Endodermal cell (in vitro differentiated cells): Measurements from ENCODE around the gene PTEN. TPM values are rescaled to one million over a fixed set of nuclear protein-coding genes. Genes with fewer than 3 reads are reported as not detected.

Source experiments
- DNase-seq: peaks from one replicate; pipeline ENCODE4 v3.0.0-alpha.2; 2017
- H3K27ac ChIP-seq: 2 replicates; pipeline ENCODE4 v1.5.1; 2013; ENCODE audit warnings: mild to moderate bottlenecking, low read depth, low read length, moderate library complexity
- H3K27me3 ChIP-seq: 2 replicates; pipeline ENCODE4 v1.6.1; 2013; ENCODE audit warnings: mild to moderate bottlenecking, low read length, moderate library complexity; ENCODE audit not compliant: insufficient read depth, control insufficient read depth, poor library complexity, severe bottlenecking
- H3K36me3 ChIP-seq: 2 replicates; pipeline ENCODE4 v1.7.0; 2013; ENCODE audit warnings: mild to moderate bottlenecking, low read length, moderate library complexity; ENCODE audit not compliant: control insufficient read depth, insufficient read depth
- H3K4me1 ChIP-seq: one replicate; pipeline ENCODE4 v1.7.0; 2013; ENCODE audit warnings: low read length; ENCODE audit not compliant: control insufficient read depth, insufficient read depth
- H3K4me3 ChIP-seq: 2 replicates; pipeline ENCODE4 v1.5.1; 2013; ENCODE audit warnings: mild to moderate bottlenecking, low read length, moderate library complexity
- H3K9ac ChIP-seq: 2 replicates; pipeline ENCODE4 v1.6.1; 2013; ENCODE audit warnings: mild to moderate bottlenecking, low read length, moderate library complexity; ENCODE audit not compliant: poor library complexity, severe bottlenecking; ENCODE audit errors: extremely low read depth
- H3K9me3 ChIP-seq: 2 replicates; pipeline ENCODE4 v1.6.1; 2013; ENCODE audit warnings: mild to moderate bottlenecking, low read length, moderate library complexity; ENCODE audit not compliant: control insufficient read depth
- H3K27ac Mint-ChIP-seq: 2 replicates; pipeline ENCODE4 v1.8.0; 2020; ENCODE audit warnings: mixed read lengths
- H3K27me3 Mint-ChIP-seq: 2 replicates; pipeline ENCODE4 v1.8.0; 2021; ENCODE audit warnings: mild to moderate bottlenecking, mixed read lengths; ENCODE audit not compliant: insufficient read depth
- H3K36me3 Mint-ChIP-seq: 2 replicates; pipeline ENCODE4 v1.8.0; 2020; ENCODE audit warnings: low read depth, mixed read lengths
- H3K4me1 Mint-ChIP-seq: 2 replicates; pipeline ENCODE4 v1.8.0; 2020; ENCODE audit warnings: mixed read lengths
- H3K4me3 Mint-ChIP-seq: 2 replicates; pipeline ENCODE4 v1.8.0; 2020; ENCODE audit warnings: mild to moderate bottlenecking, moderate library complexity, mixed read lengths
- H3K9me3 Mint-ChIP-seq: 2 replicates; pipeline ENCODE4 v1.8.0; 2020; ENCODE audit warnings: mild to moderate bottlenecking, mixed read lengths
- CTCF ChIP-seq: fragments of 200-600 bp; sonication (generic); conservative IDR thresholded peaks from 2 replicates; pipeline ENCODE4 v1.5.0; 2021; ENCODE audit warnings: antibody characterized with exemption, mild to moderate bottlenecking
- WGBS, 2 experiments: methylation state at CpG; one replicate each; pipeline versions ENCODE4 v1.1.5 to v1.1.7; 2013; ENCODE audit warnings: missing lambda C conversion rate in 2 of 2, mixed read lengths in 1 of 2; ENCODE audit not compliant: insufficient coverage in 1 of 2, insufficient read length in 1 of 2; 5-methylcytosine and 5-hydroxymethylcytosine counted together
- total RNA-seq, 2 donors: library from RNA; stranded (reverse); fragmentation: NEBNext Ultra II Directional in 1 of 2; extraction: Animal tissue kit (Norgen Biotek cat#: 25700) in 1 of 2; gene quantifications; 2 replicates in 1 of 2; 3 replicates in 1 of 2; pipeline ENCODE4 v1.2.1, GENCODE V29; 2021

The PTEN gene
- total RNA-seq, 2 donors from 2014 or later, result 41.7 to 45.0 TPM

DNA sequence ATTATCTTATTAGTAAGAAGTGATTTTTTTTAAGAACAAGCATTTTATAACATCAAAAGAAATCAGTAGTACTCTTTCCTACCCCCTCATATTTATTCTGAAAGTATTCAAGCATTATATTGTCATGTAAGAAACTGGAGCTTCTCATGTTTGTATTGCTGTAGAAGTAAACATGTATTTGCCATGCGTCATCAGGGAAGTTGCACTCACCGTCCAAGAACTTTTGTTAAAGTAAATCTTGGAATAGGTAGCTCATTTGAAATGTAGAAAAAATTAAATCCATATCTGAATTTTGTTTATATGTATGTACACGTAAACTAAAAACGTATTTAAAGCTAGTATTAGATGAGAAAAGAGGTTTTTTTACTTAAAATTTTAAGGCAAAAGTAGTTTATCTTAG is 96.8 kb downstream of the PTEN start:
- Histone ChIP-seq H3K4me1 (no peaks in the 10 kb centered on the region), H3K9me3 (no peaks in the 10 kb centered on the region), H3K27me3 (no peaks in the 10 kb centered on the region), H3K9ac (no peak overlapping the region), H3K36me3 (peaks cover 62% of the 10 kb centered on the region), H3K27ac (no peak overlapping the region), H3K4me3 (no peak overlapping the region)
- Mint-ChIP-seq H3K27ac (no peak overlapping the region), H3K4me3 (no peak overlapping the region), H3K27me3 (no peaks in the 10 kb centered on the region), H3K9me3 (no peaks in the 10 kb centered on the region), H3K36me3 (peaks cover 43% of the 10 kb centered on the region), H3K4me1 (no peaks in the 10 kb centered on the region)
- 95 to 96% methylated on average over 3 to 4 of the region's 4 CpGs for WGBS, 2 experiments
- TF ChIP-seq CTCF, result no peak
- DNase-seq, result no peak

DNA sequence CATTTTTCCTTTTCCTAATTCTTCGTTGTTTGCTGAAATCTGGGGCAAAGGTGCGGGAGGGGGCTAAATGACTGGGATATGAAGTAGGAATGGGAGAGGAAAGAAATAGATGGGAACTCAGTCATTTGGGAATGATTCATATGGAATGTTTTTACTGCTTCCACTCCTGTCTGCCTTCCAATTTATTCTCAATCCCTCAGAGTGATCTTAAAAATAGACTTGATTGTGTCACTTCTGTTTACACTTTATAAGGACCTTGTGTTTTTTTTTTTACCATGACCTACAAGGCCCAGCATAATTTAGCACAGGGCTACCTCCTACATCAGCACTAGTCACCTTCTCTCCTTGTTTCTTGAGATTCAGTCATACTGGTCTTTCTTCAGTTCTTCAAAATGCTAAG is 97.9 kb downstream of the PTEN start:
- H3K27me3 Mint-ChIP-seq, result no peaks in the 10 kb centered on the region
- no peak overlapping the region for H3K4me3 Mint-ChIP-seq
- Histone ChIP-seq H3K27ac (no peak overlapping the region), H3K4me3 (no peak overlapping the region), H3K9ac (no peak overlapping the region), H3K4me1 (no peaks in the 10 kb centered on the region), H3K27me3 (no peaks in the 10 kb centered on the region), H3K9me3 (no peaks in the 10 kb centered on the region), H3K36me3 (peaks cover 54% of the 10 kb centered on the region)
- peak overlapping the region; percentile 24 for H3K27ac Mint-ChIP-seq
- H3K9me3 Mint-ChIP-seq, result no peaks in the 10 kb centered on the region
- 0 to 50% methylated on average over 1 to 2 of the region's 2 CpGs for WGBS, 2 experiments
- no peak for TF ChIP-seq CTCF
- peaks cover 41% of the 10 kb centered on the region for H3K36me3 Mint-ChIP-seq
- DNase-seq, result no peak
- no peaks in the 10 kb centered on the region for H3K4me1 Mint-ChIP-seq

GRCh38 chr10:87966459-87966858 is 103.0 kb downstream of the PTEN start:
- Histone ChIP-seq H3K4me1 (no peaks in the 10 kb centered on the region), H3K27me3 (no peaks in the 10 kb centered on the region), H3K4me3 (no peak overlapping the region), H3K9ac (no peak overlapping the region), H3K9me3 (no peaks in the 10 kb centered on the region), H3K27ac (no peak overlapping the region), H3K36me3 (peaks cover 26% of the 10 kb centered on the region)
- Mint-ChIP-seq H3K27me3 (no peaks in the 10 kb centered on the region), H3K9me3 (no peaks in the 10 kb centered on the region), H3K4me3 (no peak overlapping the region), H3K36me3 (peaks cover 21% of the 10 kb centered on the region), H3K27ac (no peak overlapping the region), H3K4me1 (peaks cover 9% of the 10 kb centered on the region)
- TF ChIP-seq CTCF, result no peak
- WGBS, 2 experiments, result 96% methylated on average over 2 of the region's 2 CpGs; no CpG with 5 or more reads in 1 of the 2 experiments
- no peak for DNase-seq
